ENCODE measurements around the gene ANTXR2.

DNA sequence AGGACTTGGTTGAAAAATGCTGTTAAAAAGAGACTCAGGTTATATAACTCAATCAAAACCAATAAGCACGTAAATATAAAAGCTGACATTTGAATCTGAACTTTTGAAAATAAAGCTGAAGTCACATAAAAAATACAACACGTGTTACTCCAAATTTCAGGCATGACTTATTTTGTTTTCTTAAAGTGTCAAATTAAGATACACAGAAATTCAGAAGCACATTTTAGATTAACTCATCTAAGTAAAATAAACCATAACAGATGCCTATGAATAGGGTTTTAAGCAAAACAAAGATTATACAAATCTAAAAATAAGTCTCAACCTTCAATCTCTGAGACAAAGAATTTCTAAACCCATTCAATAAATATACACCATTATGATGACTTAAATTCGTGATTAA, 124.8 kb downstream of the ANTXR2 start:
- TF ChIP-seq U2AF2 (IDR thresholded peaks at IDR 0.05; ENCODE audit: low read depth, low read length): no peak
- no peak for TF ChIP-seq ATF7-NPFF (CRISPR knock-in tag; IDR thresholded peaks at IDR 0.05; ENCODE audit: low read depth)
- TF ChIP-seq FOXK2 (IDR thresholded peaks at IDR 0.05): no peak
- TF ChIP-seq, protein P1, sequence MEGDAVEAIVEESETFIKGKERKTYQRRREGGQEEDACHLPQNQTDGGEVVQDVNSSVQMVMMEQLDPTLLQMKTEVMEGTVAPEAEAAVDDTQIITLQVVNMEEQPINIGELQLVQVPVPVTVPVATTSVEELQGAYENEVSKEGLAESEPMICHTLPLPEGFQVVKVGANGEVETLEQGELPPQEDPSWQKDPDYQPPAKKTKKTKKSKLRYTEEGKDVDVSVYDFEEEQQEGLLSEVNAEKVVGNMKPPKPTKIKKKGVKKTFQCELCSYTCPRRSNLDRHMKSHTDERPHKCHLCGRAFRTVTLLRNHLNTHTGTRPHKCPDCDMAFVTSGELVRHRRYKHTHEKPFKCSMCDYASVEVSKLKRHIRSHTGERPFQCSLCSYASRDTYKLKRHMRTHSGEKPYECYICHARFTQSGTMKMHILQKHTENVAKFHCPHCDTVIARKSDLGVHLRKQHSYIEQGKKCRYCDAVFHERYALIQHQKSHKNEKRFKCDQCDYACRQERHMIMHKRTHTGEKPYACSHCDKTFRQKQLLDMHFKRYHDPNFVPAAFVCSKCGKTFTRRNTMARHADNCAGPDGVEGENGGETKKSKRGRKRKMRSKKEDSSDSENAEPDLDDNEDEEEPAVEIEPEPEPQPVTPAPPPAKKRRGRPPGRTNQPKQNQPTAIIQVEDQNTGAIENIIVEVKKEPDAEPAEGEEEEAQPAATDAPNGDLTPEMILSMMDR (CRISPR knock-in tag; IDR thresholded peaks at IDR 0.05): no peak
- no peak for TF ChIP-seq POLR2AphosphoS5 (IDR thresholded peaks at IDR 0.05; ENCODE audit: low read depth, low read length)
- no peak for TF ChIP-seq ZNF557 (CRISPR knock-in tag; IDR thresholded peaks at IDR 0.05)
- TF ChIP-seq, protein P2, sequence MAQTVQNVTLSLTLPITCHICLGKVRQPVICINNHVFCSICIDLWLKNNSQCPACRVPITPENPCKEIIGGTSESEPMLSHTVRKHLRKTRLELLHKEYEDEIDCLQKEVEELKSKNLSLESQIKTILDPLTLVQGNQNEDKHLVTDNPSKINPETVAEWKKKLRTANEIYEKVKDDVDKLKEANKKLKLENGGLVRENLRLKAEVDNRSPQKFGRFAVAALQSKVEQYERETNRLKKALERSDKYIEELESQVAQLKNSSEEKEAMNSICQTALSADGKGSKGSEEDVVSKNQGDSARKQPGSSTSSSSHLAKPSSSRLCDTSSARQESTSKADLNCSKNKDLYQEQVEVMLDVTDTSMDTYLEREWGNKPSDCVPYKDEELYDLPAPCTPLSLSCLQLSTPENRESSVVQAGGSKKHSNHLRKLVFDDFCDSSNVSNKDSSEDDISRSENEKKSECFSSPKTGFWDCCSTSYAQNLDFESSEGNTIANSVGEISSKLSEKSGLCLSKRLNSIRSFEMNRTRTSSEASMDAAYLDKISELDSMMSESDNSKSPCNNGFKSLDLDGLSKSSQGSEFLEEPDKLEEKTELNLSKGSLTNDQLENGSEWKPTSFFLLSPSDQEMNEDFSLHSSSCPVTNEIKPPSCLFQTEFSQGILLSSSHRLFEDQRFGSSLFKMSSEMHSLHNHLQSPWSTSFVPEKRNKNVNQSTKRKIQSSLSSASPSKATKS (CRISPR knock-in tag; IDR thresholded peaks at IDR 0.05): no peak
- no peak for TF ChIP-seq POLR2A (IDR thresholded peaks at IDR 0.05; ENCODE audit: insufficient read depth in 1 of 2, low read depth in 2 of 2, low read length in 2 of 2)

Data from HepG2 (cell line).